K562 (cell line): Measurements from ENCODE around the gene NYAP1. TPM values are rescaled to one million over a fixed set of nuclear protein-coding genes. Genes with fewer than 3 reads are reported as not detected.
A peak's percentile ranks its signal among the peaks of the same experiment; 100 is the strongest.

ENCODE experiments used
- ATAC-seq: fragments of 200-7000 bp; cut with Tn5 transposase; 3 replicates; pipeline ENCODE4 v1.9.1; 2020; ENCODE audit warnings: moderate library complexity
- BruUV-seq: library from RNA; stranded (reverse); fragments of 400-500 nt; replicated peaks from 2 replicates; lab custom pipeline; 2021; lab: Mats Ljungman, UMichigan
- CTCF ChIA-PET: fragments of 300-600 bp; formaldehyde crosslinking; extraction: SDS; loops from one replicate; lab custom pipeline; 2021; ENCODE audit warnings: low intra/inter-chr PET ratio; lab: Yijun Ruan, JAX
- POLR2A ChIA-PET: fragments of 300-600, 350-650 bp; sonication (Branson Sonifier 250); formaldehyde crosslinking; extraction: SDS; loops from one replicate; lab custom pipeline; 2021; ENCODE audit warnings: antibody characterized with exemption, inconsistent platforms; lab: Yijun Ruan, JAX
- DNase-seq, 4 experiments: peaks; one replicate each; pipeline versions ENCODE4 v3.0.0 to v3.0.0-alpha.2; 2011 to 2018; ENCODE audit warnings: low spot score in 3 of 4, mixed read lengths in 3 of 4; ENCODE audit errors: extremely low read depth in 1 of 4
- FAIRE-seq: peaks from 2 replicates; lab custom pipeline; 2011; peaks lifted over from hg19 to GRCh38; lab: Jason Lieb, UNC
- H2AFZ ChIP-seq: 2 replicates; pipeline ENCODE4 v1.6.0; 2011; ENCODE audit warnings: low read depth, low read length, control low read depth, inconsistent platforms
- H3K27ac ChIP-seq: fragments of 200-600 bp; 3 replicates; pipeline ENCODE4 v1.8.0; 2011; ENCODE audit warnings: low read depth, mild to moderate bottlenecking, control low read depth, inconsistent platforms, low read length, moderate library complexity, mixed read lengths; ENCODE audit errors: extremely low read depth
- H3K27me3 ChIP-seq, 2 experiments: fragments of 300-600 bp in 1 of 2; 2 replicates in 1 of 2; 3 replicates in 1 of 2; pipeline versions ENCODE4 v1.6.0 to v1.8.0; 2011; ENCODE audit warnings: inconsistent platforms in 2 of 2, low read length in 2 of 2, mild to moderate bottlenecking in 1 of 2, mixed read lengths in 1 of 2, moderate library complexity in 1 of 2; ENCODE audit not compliant: control insufficient read depth in 2 of 2, insufficient read depth in 2 of 2
- H3K36me3 ChIP-seq: fragments of 300-600 bp; 3 replicates; pipeline ENCODE4 v1.8.0; 2011; ENCODE audit warnings: mild to moderate bottlenecking, low read length, inconsistent platforms; ENCODE audit not compliant: control insufficient read depth, insufficient read depth
- H3K4me1 ChIP-seq, 2 experiments: fragments of 200-600 bp in 1 of 2; replicated peaks in 1 of 2; 2 replicates in 1 of 2; 3 replicates in 1 of 2; pipeline versions ENCODE4 v1.5.1 to v1.8.0; 2011; ENCODE audit warnings: inconsistent platforms in 2 of 2, low read length in 2 of 2, mild to moderate bottlenecking in 1 of 2, mixed read lengths in 1 of 2, moderate library complexity in 1 of 2; ENCODE audit not compliant: control insufficient read depth in 2 of 2, insufficient read depth in 2 of 2
- H3K4me2 ChIP-seq: 2 replicates; pipeline ENCODE4 v1.6.1; 2011; ENCODE audit warnings: low read length, control low read depth, inconsistent platforms, mixed read lengths; ENCODE audit not compliant: insufficient read depth
- H3K4me3 ChIP-seq: fragments of 200-600 bp; sonication (generic), shearing (Covaris generic); 2 replicates; pipeline ENCODE4 v1.5.1; 2016; ENCODE audit warnings: control low read depth, inconsistent platforms
- H3K79me2 ChIP-seq: fragments of 200-600 bp; 3 replicates; pipeline ENCODE4 v1.8.0; 2011; ENCODE audit warnings: low read length, inconsistent platforms; ENCODE audit not compliant: control insufficient read depth, insufficient read depth
- H3K9ac ChIP-seq, 2 experiments: 2 replicates each; pipeline versions ENCODE4 v1.6.0 to v1.6.1; 2011; ENCODE audit warnings: low read depth in 2 of 2, low read length in 2 of 2, control low read depth in 1 of 2, inconsistent platforms in 1 of 2, mild to moderate bottlenecking in 1 of 2, mixed read lengths in 1 of 2; ENCODE audit not compliant: insufficient read depth in 1 of 2
- H3K9me1 ChIP-seq: one replicate; pipeline ENCODE4 v1.6.0; 2011; ENCODE audit warnings: inconsistent platforms, mild to moderate bottlenecking, low read length, moderate library complexity; ENCODE audit not compliant: control insufficient read depth, insufficient read depth
- H3K9me3 ChIP-seq: replicated peaks from 2 replicates; pipeline ENCODE4 v1.5.1; 2011; ENCODE audit warnings: low read depth, low read length, inconsistent platforms; ENCODE audit not compliant: control insufficient read depth, insufficient read depth
- H4K20me1 ChIP-seq: replicated peaks from 2 replicates; pipeline ENCODE4 v1.6.1; 2011; ENCODE audit warnings: low read length, inconsistent platforms, mixed read lengths; ENCODE audit not compliant: control insufficient read depth, insufficient read depth
- ATF3 ChIP-seq, 2 experiments: fragments of 450-650 bp in 1 of 2; sonication (generic) in 1 of 2; formaldehyde crosslinking in 1 of 2; IDR thresholded peaks in 1 of 2; conservative IDR thresholded peaks in 1 of 2; 2 replicates each; pipeline versions ENCODE4 v1.6.1 to v1.8.1; 2016 to 2023; ENCODE audit warnings: mild to moderate bottlenecking in 2 of 2, moderate library complexity in 2 of 2, inconsistent platforms in 1 of 2, missing genetic modification reagents in 1 of 2
- BCL6 ChIP-seq: fragments of 250-450 bp; sonication (Bioruptor Pico); IDR thresholded peaks from 2 replicates; pipeline ENCODE4 v1.4.0; 2020
- C11orf30 ChIP-seq: fragments of 450-650 bp; IDR thresholded peaks from 2 replicates; pipeline ENCODE4 v1.6.1; 2016; ENCODE audit warnings: low read depth, mild to moderate bottlenecking
- CBFA2T3 ChIP-seq: fragments of 450-650 bp; IDR thresholded peaks from 2 replicates; pipeline ENCODE4 v1.6.1; 2017
- DPF2 ChIP-seq: fragments of 450-650 bp; IDR thresholded peaks from 2 replicates; pipeline ENCODE4 v1.6.1; 2016
- HNRNPL ChIP-seq: fragments of 200-400 bp; formaldehyde crosslinking; IDR thresholded peaks from 2 replicates; pipeline ENCODE4 v1.6.1; 2017; ENCODE audit warnings: low read depth, mild to moderate bottlenecking, low read length
- L3MBTL2 ChIP-seq: fragments of 450-650 bp; IDR thresholded peaks from 2 replicates; pipeline ENCODE4 v1.6.1; 2016; ENCODE audit warnings: mild to moderate bottlenecking, moderate library complexity
- MAFF ChIP-seq: IDR thresholded peaks from 2 replicates; pipeline ENCODE4 v1.6.1; 2012; ENCODE audit warnings: low read length, improper control_type of control experiment
- MAFG ChIP-seq: fragments of 450-650 bp; conservative IDR thresholded peaks from 2 replicates; pipeline ENCODE4 v1.6.1; 2016; ENCODE audit warnings: missing genetic modification characterization, missing compliant biosample characterization
- PML ChIP-seq: IDR thresholded peaks from 2 replicates; pipeline ENCODE4 v1.6.1; 2012; ENCODE audit warnings: low read length, inconsistent platforms
- PYGO2 ChIP-seq: fragments of 450-650 bp; IDR thresholded peaks from 2 replicates; pipeline ENCODE4 v1.6.1; 2016; ENCODE audit warnings: mild to moderate bottlenecking, missing genetic modification characterization, moderate library complexity, missing compliant biosample characterization
- REST ChIP-seq, 2 experiments: fragments of 450-650 bp; formaldehyde crosslinking in 1 of 2; IDR thresholded peaks; 2 replicates each; pipeline versions ENCODE4 v1.4.0 to v1.6.1; 2014 to 2020; ENCODE audit warnings: mild to moderate bottlenecking in 2 of 2, borderline replicate concordance in 1 of 2, low read depth in 1 of 2
- SMARCE1 ChIP-seq: fragments of 450-650 bp; IDR thresholded peaks from 2 replicates; pipeline ENCODE4 v1.7.1; 2016; ENCODE audit warnings: mild to moderate bottlenecking
- TCF7 ChIP-seq: sonication (generic); IDR thresholded peaks from 2 replicates; pipeline ENCODE4 v1.6.1; 2016; ENCODE audit warnings: antibody characterized with exemption, borderline replicate concordance
- WGBS: fragments of 100-300 bp; shearing (Covaris generic); methylation state at CpG from one replicate; pipeline ENCODE4 v1.1.6; 2016; ENCODE audit warnings: low coverage, mixed read lengths; ENCODE audit not compliant: insufficient coverage; ENCODE audit errors: missing lambda C conversion rate; 5-methylcytosine and 5-hydroxymethylcytosine counted together
- in situ Hi-C: fragments of 300-500 bp; cut with MboI; formaldehyde crosslinking; loops from 4 replicates; pipeline ENCODE4 v1.15.0; 2018; ENCODE audit warnings: inconsistent platforms, mixed read lengths
- intact Hi-C: fragments of 100-400 bp; cut with micrococcal nuclease; formaldehyde crosslinking; loops from 2 replicates; pipeline ENCODE4 v1.14.2; 2022
- polyA plus RNA-seq, 8 experiments: library from polyadenylated mRNA; depleted of rRNA in 4 of 8; stranded (reverse) in 5 of 8; unstranded in 3 of 8; fragments of >200 nt; fragmentation: Nextera tagmentation in 2 of 8; fragmentation: Illumina TruSeq in 1 of 8; extraction: Ambion mirVana in 2 of 8; extraction: Trizol in 1 of 8; gene quantifications; 2 replicates each; pipeline versions ENCODE4 v1.2.1 to v1.2.3, GENCODE V29; 2011 to 2014; ENCODE audit warnings: inconsistent platforms in 1 of 8, missing spikeins in 1 of 8
- total RNA-seq, 7 experiments: library from RNA; depleted of rRNA in 6 of 7; stranded (reverse); fragments of >200 nt in 6 of 7; fragmentation: Illumina TruSeq in 2 of 7; extraction: Trizol in 2 of 7; gene quantifications; 2 replicates each; pipeline versions ENCODE4 v1.2.1 to v1.2.3, GENCODE V29; 2011 to 2021; ENCODE audit warnings: low replicate concordance in 1 of 7

The NYAP1 gene
- total and polyA plus RNA-seq, 9 of the 15 experiments (the other 6 are each of a cell fraction or from before 2014, with no cell fraction given), result 0.11 to 0.88 (median 0.22) TPM; not detected in 2

- ATAC-seq, result no peak
- TF ChIP-seq BCL6 (CRISPR knock-in tag) (no peak), CBFA2T3 (0 out of 2 replicates have a peak, but pooled peaks have one; percentile 8), TCF7 (no peak), REST (IDR thresholded peaks at IDR 0.05; ENCODE audit: borderline replicate concordance) (peak; percentile 5; the same call in 1 of the 2 replicates), REST (CRISPR knock-in tag; IDR thresholded peaks at IDR 0.05; ENCODE audit: low read depth) (no peak), DPF2 (peak; percentile 38; the same call in 1 of the 2 replicates), L3MBTL2 (0 out of 2 replicates have a peak, but pooled peaks have one; percentile 12), PYGO2 (tag) (no peak), HNRNPL (no peak), ATF3 (IDR thresholded peaks at IDR 0.05) (peak; percentile 66), ATF3 (CRISPR knock-in tag; conservative IDR thresholded peaks at IDR 0.05) (no peak), PML (no peak), MAFG (tag) (peak; percentile 85), C11orf30 (peak; percentile 59; the same call in 1 of the 2 replicates), SMARCE1 (peak; percentile 36; the same call in 1 of the 2 replicates), MAFF (peak; percentile 58; the same call in 1 of the 2 replicates)
Measured at GRCh38 chr7:100515072-100515532, 31.4 kb downstream of the NYAP1 start.

More at GRCh38 chr7:100515072-100515532, 31.4 kb downstream of the NYAP1 start:
- POLR2A ChIA-PET, result interaction anchor here (0.9 kb wide), 1 partner anchor 20 kb away, joined by 4 read pairs; no protein-coding TSS in a partner anchor
- Histone ChIP-seq H4K20me1 (no peaks in the 10 kb centered on the region), H3K9ac (0 out of 4 replicates have a peak overlapping the region, but pooled peaks of 1 of the 2 experiments have one; percentile 4), H3K27me3 (no peaks in the 10 kb centered on the region), H3K27ac (no peak overlapping the region), H3K4me2 (no peak overlapping the region), H3K36me3 (no peaks in the 10 kb centered on the region), H3K79me2 (no peaks in the 10 kb centered on the region), H3K4me1 (peaks cover 24% of the 10 kb centered on the region in 2 experiments; a peak in 4 of 5 replicates), H3K9me3 (no peaks in the 10 kb centered on the region), H3K9me1 (no peaks in the 10 kb centered on the region), H2AFZ (peak overlapping the region; percentile 58), H3K4me3 (no peak overlapping the region)
- in situ Hi-C loops (no loop called here), intact Hi-C loops (no loop called here)
- no TSS peak for BruUV-seq
- FAIRE-seq, result no peak
- 21% methylated on average over 2 of the region's 2 CpGs for WGBS
- CTCF ChIA-PET, result no interaction called here
- peak in 1 of 4 experiments; percentile 8 for DNase-seq
